OCI-LY1 (cell line): Measurements from ENCODE around the gene MORN5.

Source experiments
- H2AFZ ChIP-seq: fragments of 200-600 bp; sonication (generic), shearing (Covaris generic); 2 replicates; pipeline ENCODE4 v1.6.0; 2014; ENCODE audit warnings: antibody characterized with exemption, mild to moderate bottlenecking, low read length
- H3F3A ChIP-seq: fragments of 200-600 bp; sonication (generic), shearing (Covaris generic); 2 replicates; pipeline ENCODE4 v1.6.0; 2014; ENCODE audit warnings: mild to moderate bottlenecking, antibody characterized with exemption, low read length, moderate library complexity; ENCODE audit not compliant: insufficient read depth
- H3K27ac ChIP-seq: fragments of 200-600 bp; sonication (generic); 2 replicates; pipeline ENCODE4 v1.5.1; 2014; ENCODE audit warnings: low read length, mixed run types, mild to moderate bottlenecking, low read depth; ENCODE audit not compliant: poor library complexity, severe bottlenecking
- H3K27me3 ChIP-seq: fragments of 200-600 bp; sonication (generic); 2 replicates; pipeline ENCODE4 v1.6.0; 2014; ENCODE audit warnings: antibody characterized with exemption, mild to moderate bottlenecking, low read length, moderate library complexity; ENCODE audit not compliant: insufficient read depth
- H3K36me3 ChIP-seq: fragments of 200-600 bp; sonication (generic); 2 replicates; pipeline ENCODE4 v1.6.1; 2014; ENCODE audit warnings: mild to moderate bottlenecking, antibody characterized with exemption, low read length, moderate library complexity, mixed read lengths; ENCODE audit not compliant: insufficient read depth
- H3K4me1 ChIP-seq: fragments of 200-600 bp; sonication (generic); 2 replicates; pipeline ENCODE4 v1.5.1; 2014; ENCODE audit warnings: mild to moderate bottlenecking, low read length, moderate library complexity; ENCODE audit not compliant: insufficient read depth, severe bottlenecking
- H3K4me2 ChIP-seq: fragments of 200-600 bp; sonication (generic), shearing (Covaris generic); 2 replicates; pipeline ENCODE4 v1.6.1; 2014; ENCODE audit warnings: low read length
- H3K4me3 ChIP-seq: fragments of 200-600 bp; sonication (generic); 2 replicates; pipeline ENCODE4 v1.5.1; 2014; ENCODE audit warnings: low read length, low read depth, mild to moderate bottlenecking, mixed read lengths; ENCODE audit not compliant: poor library complexity, severe bottlenecking
- H3K79me2 ChIP-seq: fragments of 200-600 bp; shearing (Covaris generic); 2 replicates; pipeline ENCODE4 v1.6.1; 2016; ENCODE audit warnings: mixed run types, low read length, mixed read lengths; ENCODE audit not compliant: insufficient read depth
- H3K9ac ChIP-seq: fragments of 200-600 bp; sonication (generic), shearing (Covaris generic); 2 replicates; pipeline ENCODE4 v1.6.1; 2014; ENCODE audit warnings: mild to moderate bottlenecking, low read length, mixed read lengths
- H3K9me2 ChIP-seq: fragments of 200-600 bp; sonication (generic), shearing (Covaris generic); 2 replicates; pipeline ENCODE4 v1.6.1; 2014; ENCODE audit warnings: low read depth, mild to moderate bottlenecking, low read length, mixed read lengths
- H3K9me3 ChIP-seq: fragments of 200-600 bp; shearing (Covaris generic); 2 replicates; pipeline ENCODE4 v1.6.1; 2014; ENCODE audit warnings: low read length, mixed read lengths
- H4K20me1 ChIP-seq: fragments of 200-600 bp; sonication (generic), shearing (Covaris generic); 2 replicates; pipeline ENCODE4 v1.6.0; 2016; ENCODE audit warnings: mild to moderate bottlenecking, low read length; ENCODE audit not compliant: insufficient read depth
- EZH2 ChIP-seq: fragments of 200-600 bp; sonication (generic), shearing (Covaris generic); IDR thresholded peaks from 2 replicates; pipeline ENCODE4 v1.8.0; 2017; ENCODE audit warnings: borderline replicate concordance, mixed run types, mild to moderate bottlenecking, antibody characterized with exemption, low read length, moderate library complexity, mixed read lengths
- TF ChIP-seq, protein P1 (sequence below): fragments of 200-600 bp; sonication (generic), shearing (Covaris generic); IDR thresholded peaks from 2 replicates; pipeline ENCODE4 v1.5.1; 2017; ENCODE audit warnings: mild to moderate bottlenecking, antibody characterized with exemption, low read length, moderate library complexity, mixed read lengths

The MORN5 gene

DNA sequence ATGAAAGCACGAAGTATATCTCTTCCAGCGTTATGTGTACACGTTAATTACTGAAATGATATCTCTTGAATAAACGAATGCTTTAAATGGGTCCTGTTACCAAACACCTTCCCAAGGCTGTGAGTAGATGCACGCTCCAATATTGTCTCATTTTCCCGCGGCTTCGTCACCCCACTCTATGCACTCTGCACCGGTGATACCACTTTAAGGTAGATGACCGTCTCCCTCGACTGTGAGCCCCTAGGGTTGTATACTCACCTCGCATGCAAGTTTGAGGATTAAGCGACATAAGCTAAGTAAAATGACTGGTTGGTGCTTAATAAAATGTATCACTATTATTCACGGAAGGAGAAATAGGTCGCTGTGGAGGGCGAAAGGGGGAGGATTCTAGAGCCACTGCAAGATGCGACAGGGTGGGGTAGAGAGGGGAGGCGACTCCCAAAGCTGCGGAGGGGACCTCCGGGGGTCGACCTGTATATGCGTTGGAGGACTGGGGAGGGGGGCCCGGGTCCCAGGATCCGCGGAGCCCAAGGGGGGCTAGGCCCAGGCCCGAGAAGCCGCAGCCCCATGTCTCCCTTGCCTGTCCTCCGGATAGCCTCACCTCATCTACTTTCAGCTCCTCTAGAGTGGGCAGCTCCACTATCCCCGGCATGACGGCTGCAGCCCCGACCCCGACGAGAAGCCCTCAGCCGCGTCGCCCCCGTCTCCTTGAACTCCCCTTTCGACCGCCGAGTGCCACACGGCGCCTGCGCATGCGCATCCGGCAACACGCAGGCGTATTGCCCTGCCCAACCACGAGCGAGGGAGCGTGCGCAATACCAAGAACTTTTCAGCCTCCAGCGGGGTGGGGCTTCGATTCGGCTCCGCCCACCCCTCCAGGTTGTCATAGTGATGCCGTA, at the start of gene MORN5, which contains the start of gene NDUFA8:
Gene MORN5 (plus strand): TSS at position 883 of the 899 bp plus-strand sequence. CDS start 65 bp downstream, outside the sequence.
Gene NDUFA8 (minus strand): TSS at position 754 of the 899 bp plus-strand sequence. CDS start 102 bp downstream, at position 652.
- H3K4me2 ChIP-seq: peak within 1 kb of the TSS; percentile 84
- no peak for TF ChIP-seq EZH2
- TF ChIP-seq, protein P1, sequence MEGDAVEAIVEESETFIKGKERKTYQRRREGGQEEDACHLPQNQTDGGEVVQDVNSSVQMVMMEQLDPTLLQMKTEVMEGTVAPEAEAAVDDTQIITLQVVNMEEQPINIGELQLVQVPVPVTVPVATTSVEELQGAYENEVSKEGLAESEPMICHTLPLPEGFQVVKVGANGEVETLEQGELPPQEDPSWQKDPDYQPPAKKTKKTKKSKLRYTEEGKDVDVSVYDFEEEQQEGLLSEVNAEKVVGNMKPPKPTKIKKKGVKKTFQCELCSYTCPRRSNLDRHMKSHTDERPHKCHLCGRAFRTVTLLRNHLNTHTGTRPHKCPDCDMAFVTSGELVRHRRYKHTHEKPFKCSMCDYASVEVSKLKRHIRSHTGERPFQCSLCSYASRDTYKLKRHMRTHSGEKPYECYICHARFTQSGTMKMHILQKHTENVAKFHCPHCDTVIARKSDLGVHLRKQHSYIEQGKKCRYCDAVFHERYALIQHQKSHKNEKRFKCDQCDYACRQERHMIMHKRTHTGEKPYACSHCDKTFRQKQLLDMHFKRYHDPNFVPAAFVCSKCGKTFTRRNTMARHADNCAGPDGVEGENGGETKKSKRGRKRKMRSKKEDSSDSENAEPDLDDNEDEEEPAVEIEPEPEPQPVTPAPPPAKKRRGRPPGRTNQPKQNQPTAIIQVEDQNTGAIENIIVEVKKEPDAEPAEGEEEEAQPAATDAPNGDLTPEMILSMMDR: no peak
- H3K27ac ChIP-seq: peak within 1 kb of the TSS; percentile 39
- peaks cover 21% of the 10 kb centered on the region for H3K79me2 ChIP-seq
- H3K36me3 ChIP-seq: no peaks in the 10 kb centered on the region; the same call in 1 of the 2 replicates
- no peaks in the 10 kb centered on the region for H3K9me2 ChIP-seq
- no peaks in the 10 kb centered on the region; the same call in 1 of the 2 replicates for H3K27me3 ChIP-seq
- peak within 1 kb of the TSS; percentile 83 for H3K9ac ChIP-seq
- H2AFZ ChIP-seq: no peak within 1 kb of the TSS
- H3K9me3 ChIP-seq: peaks cover 9% of the 10 kb centered on the region
- H4K20me1 ChIP-seq: no peaks in the 10 kb centered on the region
- H3F3A ChIP-seq: no peaks in the 10 kb centered on the region
- H3K4me1 ChIP-seq: peaks cover 21% of the 10 kb centered on the region
- H3K4me3 ChIP-seq: peak within 1 kb of the TSS; percentile 85

DNA sequence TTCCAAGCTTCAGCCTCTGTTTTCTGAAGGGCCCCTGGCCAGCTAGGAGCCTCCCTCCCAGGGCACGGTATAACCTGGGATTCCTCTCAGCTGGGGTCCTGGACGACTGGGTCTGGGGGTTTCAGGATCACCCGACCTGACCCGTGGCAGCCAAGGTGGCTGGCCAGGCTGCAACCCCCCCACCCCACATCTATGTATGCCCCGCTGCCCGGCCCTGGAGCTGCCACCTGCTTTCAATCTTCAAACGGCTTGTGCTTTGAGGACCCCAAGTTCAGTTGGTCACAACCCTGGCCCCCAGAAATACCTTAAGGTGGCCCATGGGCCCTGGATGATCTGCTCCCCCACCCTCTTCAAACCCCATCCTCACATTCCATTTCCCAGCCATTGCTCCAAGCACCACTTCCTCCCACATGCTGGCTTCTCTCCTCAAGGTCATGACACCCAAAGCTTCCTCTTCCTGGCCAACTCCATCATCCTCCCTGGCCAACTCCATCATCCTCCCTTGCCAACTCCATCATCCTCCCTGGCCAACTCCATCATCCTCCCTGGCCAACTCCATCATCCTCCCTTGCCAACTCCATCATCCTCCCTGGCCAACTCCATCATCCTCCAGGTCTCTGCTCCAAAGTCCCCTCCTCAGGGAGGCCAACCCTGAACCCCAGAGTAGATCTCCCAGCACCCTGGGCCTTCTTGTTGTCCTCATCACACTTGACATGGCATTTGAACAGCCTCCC, 49.4 kb upstream of the MORN5 start:
- Histone ChIP-seq H3K36me3 (no peaks in the 10 kb centered on the region), H3K79me2 (no peaks in the 10 kb centered on the region), H3K9me3 (no peaks in the 10 kb centered on the region), H3K27ac (no peak overlapping the region), H3K27me3 (peaks cover 4% of the 10 kb centered on the region; the same call in 1 of the 2 replicates), H4K20me1 (no peaks in the 10 kb centered on the region), H3K4me1 (no peaks in the 10 kb centered on the region), H3K4me2 (no peak overlapping the region), H3K4me3 (no peak overlapping the region), H3K9ac (no peak overlapping the region), H2AFZ (no peak overlapping the region), H3K9me2 (no peaks in the 10 kb centered on the region), H3F3A (no peaks in the 10 kb centered on the region)
- TF ChIP-seq, protein P1: no peak

DNA sequence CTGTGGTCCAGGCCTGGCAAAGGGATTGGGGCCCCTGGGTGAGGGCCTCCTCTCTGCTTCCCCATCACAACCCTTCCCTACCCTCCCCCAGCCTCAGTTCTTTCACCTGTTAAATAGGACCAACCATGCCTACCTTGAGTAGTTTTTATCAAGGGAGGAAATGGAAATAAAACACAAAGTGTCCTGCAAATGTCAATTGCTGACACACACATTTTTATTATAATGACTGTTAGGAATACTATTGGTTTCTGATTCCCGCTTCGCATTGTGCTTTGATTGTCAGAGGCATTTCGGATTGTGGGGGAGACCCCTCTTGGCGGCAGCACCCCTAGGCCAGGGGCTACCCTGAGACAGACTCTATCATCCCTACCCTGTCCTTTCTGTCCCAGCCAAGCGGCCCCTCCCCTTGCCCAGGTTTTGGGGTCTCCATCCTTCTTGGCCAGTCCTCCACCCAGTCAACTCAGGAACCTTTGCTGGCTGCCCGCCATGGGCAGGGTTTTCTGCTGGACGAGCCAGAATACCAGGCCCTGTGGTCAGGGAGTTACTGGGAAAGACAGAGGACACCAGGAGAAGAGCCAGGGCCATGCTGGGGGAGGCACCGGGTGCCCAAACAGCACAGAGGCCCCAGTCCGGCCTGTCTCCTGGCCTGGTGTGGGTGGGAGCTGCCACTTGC, 48.2 kb upstream of the MORN5 start:
- Histone ChIP-seq H3K79me2 (no peaks in the 10 kb centered on the region), H3K4me2 (no peak overlapping the region), H3K27me3 (peaks cover 4% of the 10 kb centered on the region; the same call in 1 of the 2 replicates), H3K4me1 (no peaks in the 10 kb centered on the region), H3K9me3 (no peaks in the 10 kb centered on the region), H4K20me1 (no peaks in the 10 kb centered on the region), H3F3A (no peaks in the 10 kb centered on the region), H3K4me3 (no peak overlapping the region), H3K36me3 (no peaks in the 10 kb centered on the region), H3K27ac (no peak overlapping the region), H2AFZ (no peak overlapping the region), H3K9me2 (no peaks in the 10 kb centered on the region), H3K9ac (no peak overlapping the region)
- TF ChIP-seq EZH2: no peak
- TF ChIP-seq, protein P1: no peak
